ENCODE measurements around the gene QSOX1.

- TF ChIP-seq CTCF (IDR thresholded peaks at IDR 0.05; ENCODE audit: low read depth, low read length) (no peak), EZH2phosphoT487 (IDR thresholded peaks at IDR 0.05; ENCODE audit: low read depth) (no peak)
These were observed 73.4 kb downstream of the QSOX1 start for GRCh38 chr1:180227861-180228647.

All from OCI-LY3 (cell line).